Measurements from ENCODE around the gene TUBB4A. TPM values are rescaled to one million over a fixed set of nuclear protein-coding genes. Genes with fewer than 3 reads are reported as not detected.

The TUBB4A gene
- total RNA-seq, 2 experiments from 2014 or later = 7.3 to 7.8 TPM

GRCh38 chr19:6489278-6490061 is 12.6 kb downstream of the TUBB4A start:
- Mint-ChIP-seq H3K9me3 (peaks cover 2% of the 10 kb centered on the region), H3K4me3 (peak overlapping the region; percentile 71), H3K27ac (peak overlapping the region; percentile 43), H3K4me1 (peaks cover 4% of the 10 kb centered on the region), H3K36me3 (no peaks in the 10 kb centered on the region), H3K27me3 (no peaks in the 10 kb centered on the region)
- no peak for DNase-seq

GRCh38 chr19:6484831-6485230 is 17.3 kb downstream of the TUBB4A start:
- DNase-seq = no peak
- Mint-ChIP-seq H3K27me3 (no peaks in the 10 kb centered on the region), H3K36me3 (no peaks in the 10 kb centered on the region), H3K4me1 (peaks cover 21% of the 10 kb centered on the region), H3K27ac (no peak overlapping the region), H3K9me3 (no peaks in the 10 kb centered on the region), H3K4me3 (no peak overlapping the region)

GRCh38 chr19:6484230-6484629 is 17.9 kb downstream of the TUBB4A start:
- Mint-ChIP-seq H3K27me3 (no peaks in the 10 kb centered on the region), H3K9me3 (no peaks in the 10 kb centered on the region), H3K4me3 (no peak overlapping the region), H3K36me3 (no peaks in the 10 kb centered on the region), H3K4me1 (peaks cover 22% of the 10 kb centered on the region), H3K27ac (no peak overlapping the region)
- DNase-seq = no peak

GRCh38 chr19:6483235-6483634 is 18.9 kb downstream of the TUBB4A start:
- no peaks in the 10 kb centered on the region for H3K27me3 Mint-ChIP-seq
- H3K4me3 Mint-ChIP-seq = no peak overlapping the region
- no peak for DNase-seq
- H3K4me1 Mint-ChIP-seq = peaks cover 22% of the 10 kb centered on the region
- no peaks in the 10 kb centered on the region for H3K9me3 Mint-ChIP-seq
- H3K36me3 Mint-ChIP-seq = no peaks in the 10 kb centered on the region
- peak overlapping the region; percentile 13 for H3K27ac Mint-ChIP-seq

- DNase-seq = no peak
These were observed 19.8 kb downstream of the TUBB4A start for GRCh38 chr19:6482343-6482686.

GRCh38 chr19:6481541-6482342 is 20.4 kb downstream of the TUBB4A start, which contains the start of gene DENND1C:
TSS of gene DENND1C (minus strand) at chr19:6481787. CDS start at chr19:6481695, 92 bp downstream.
- H3K4me3 Mint-ChIP-seq = peak within 1 kb of the TSS; percentile 92
- H3K36me3 Mint-ChIP-seq = peaks cover 2% of the 10 kb centered on the region
- peak within 1 kb of the TSS; percentile 92 for H3K27ac Mint-ChIP-seq
- peaks cover 22% of the 10 kb centered on the region for H3K4me1 Mint-ChIP-seq
- no peaks in the 10 kb centered on the region for H3K9me3 Mint-ChIP-seq
- DNase-seq = peak; percentile 75
- H3K27me3 Mint-ChIP-seq = no peaks in the 10 kb centered on the region

More at GRCh38 chr19:6482343-6482686, 19.8 kb downstream of the TUBB4A start:
- Mint-ChIP-seq H3K27me3 (no peaks in the 10 kb centered on the region), H3K4me1 (peaks cover 22% of the 10 kb centered on the region), H3K27ac (peak overlapping the region; percentile 92), H3K9me3 (no peaks in the 10 kb centered on the region), H3K4me3 (peak overlapping the region; percentile 92), H3K36me3 (no peaks in the 10 kb centered on the region)

- Mint-ChIP-seq H3K36me3 (peaks cover 8% of the 10 kb centered on the region), H3K4me3 (peak overlapping the region; percentile 92), H3K27me3 (no peaks in the 10 kb centered on the region), H3K27ac (peak overlapping the region; percentile 92), H3K9me3 (no peaks in the 10 kb centered on the region), H3K4me1 (peaks cover 22% of the 10 kb centered on the region)
- DNase-seq = no peak
These were observed 21.2 kb downstream of the TUBB4A start for GRCh38 chr19:6480848-6481415.

GRCh38 chr19:6479836-6480398 is 22.2 kb downstream of the TUBB4A start:
- peak overlapping the region; percentile 92 for H3K4me3 Mint-ChIP-seq
- H3K36me3 Mint-ChIP-seq = peaks cover 9% of the 10 kb centered on the region
- no peaks in the 10 kb centered on the region for H3K27me3 Mint-ChIP-seq
- DNase-seq = no peak
- H3K4me1 Mint-ChIP-seq = peaks cover 22% of the 10 kb centered on the region
- peak overlapping the region; percentile 92 for H3K27ac Mint-ChIP-seq
- H3K9me3 Mint-ChIP-seq = no peaks in the 10 kb centered on the region

GRCh38 chr19:6478815-6479214 is 23.3 kb downstream of the TUBB4A start:
- no peak for DNase-seq
- H3K27me3 Mint-ChIP-seq = no peaks in the 10 kb centered on the region
- H3K4me3 Mint-ChIP-seq = no peak overlapping the region
- no peak overlapping the region for H3K27ac Mint-ChIP-seq
- no peaks in the 10 kb centered on the region for H3K9me3 Mint-ChIP-seq
- peaks cover 22% of the 10 kb centered on the region for H3K4me1 Mint-ChIP-seq
- peaks cover 12% of the 10 kb centered on the region for H3K36me3 Mint-ChIP-seq

GRCh38 chr19:6476896-6477431 is 25.1 kb downstream of the TUBB4A start:
- H3K27ac Mint-ChIP-seq = no peak overlapping the region
- peaks cover 12% of the 10 kb centered on the region for H3K36me3 Mint-ChIP-seq
- no peaks in the 10 kb centered on the region for H3K27me3 Mint-ChIP-seq
- peaks cover 13% of the 10 kb centered on the region for H3K4me1 Mint-ChIP-seq
- no peak overlapping the region for H3K4me3 Mint-ChIP-seq
- no peaks in the 10 kb centered on the region for H3K9me3 Mint-ChIP-seq
- no peak for DNase-seq

GRCh38 chr19:6476155-6476895 is 25.8 kb downstream of the TUBB4A start:
- no peak overlapping the region for H3K27ac Mint-ChIP-seq
- no peaks in the 10 kb centered on the region for H3K27me3 Mint-ChIP-seq
- peaks cover 12% of the 10 kb centered on the region for H3K36me3 Mint-ChIP-seq
- H3K4me1 Mint-ChIP-seq = peaks cover 10% of the 10 kb centered on the region
- H3K9me3 Mint-ChIP-seq = no peaks in the 10 kb centered on the region
- H3K4me3 Mint-ChIP-seq = no peak overlapping the region
- peak; percentile 72 for DNase-seq

- DNase-seq = no peak
- H3K4me1 Mint-ChIP-seq = peaks cover 6% of the 10 kb centered on the region
- H3K4me3 Mint-ChIP-seq = no peak overlapping the region
- no peaks in the 10 kb centered on the region for H3K9me3 Mint-ChIP-seq
- H3K36me3 Mint-ChIP-seq = peaks cover 17% of the 10 kb centered on the region
- no peak overlapping the region for H3K27ac Mint-ChIP-seq
- H3K27me3 Mint-ChIP-seq = no peaks in the 10 kb centered on the region
These were observed 26.6 kb downstream of the TUBB4A start for GRCh38 chr19:6475321-6476108.

GRCh38 chr19:6473647-6474046 is 28.5 kb downstream of the TUBB4A start:
- no peaks in the 10 kb centered on the region for H3K9me3 Mint-ChIP-seq
- peaks cover 22% of the 10 kb centered on the region for H3K36me3 Mint-ChIP-seq
- no peak overlapping the region for H3K4me3 Mint-ChIP-seq
- H3K4me1 Mint-ChIP-seq = no peaks in the 10 kb centered on the region
- no peak for DNase-seq
- no peaks in the 10 kb centered on the region for H3K27me3 Mint-ChIP-seq
- H3K27ac Mint-ChIP-seq = no peak overlapping the region

- Mint-ChIP-seq H3K9me3 (no peaks in the 10 kb centered on the region), H3K36me3 (peaks cover 23% of the 10 kb centered on the region)
These were observed 29.4 kb downstream of the TUBB4A start for GRCh38 chr19:6472713-6473112.

More at GRCh38 chr19:6472713-6473112, 29.4 kb downstream of the TUBB4A start:
- H3K27me3 Mint-ChIP-seq = no peaks in the 10 kb centered on the region
- H3K4me3 Mint-ChIP-seq = no peak overlapping the region
- DNase-seq = no peak
- H3K4me1 Mint-ChIP-seq = no peaks in the 10 kb centered on the region
- H3K27ac Mint-ChIP-seq = no peak overlapping the region

Measured in activated naive CD8-positive, alpha-beta T cell treated with anti-CD3 and anti-CD28 coated beads for 36 hours (primary cell).